Activated naive CD4-positive, alpha-beta T cell treated with anti-CD3 and anti-CD28 coated beads for 36 hours (primary cell): ENCODE results near the gene A3GALT2. TPM values are rescaled to one million over a fixed set of nuclear protein-coding genes. Genes with fewer than 3 reads are reported as not detected.
A peak's percentile ranks its signal among the peaks of the same experiment; 100 is the strongest.

Experiments
- CTCF ChIA-PET: fragments of 350-600 bp; sonication (Branson Sonifier 250); formaldehyde crosslinking; loops from one replicate; lab custom pipeline; 2021; ENCODE audit warnings: antibody characterized with exemption; lab: Charles Lee
- DNase-seq: peaks from one replicate; pipeline ENCODE4 v3.0.0-alpha.2; 2020
- H3K27ac Mint-ChIP-seq: one replicate; pipeline ENCODE4 v1.8.0; 2021; ENCODE audit warnings: mild to moderate bottlenecking, mixed read lengths
- H3K27me3 Mint-ChIP-seq: one replicate; pipeline ENCODE4 v1.8.0; 2021; ENCODE audit warnings: low read depth, mixed read lengths
- H3K36me3 Mint-ChIP-seq: one replicate; pipeline ENCODE4 v1.8.0; 2021; ENCODE audit warnings: low read depth, mixed read lengths
- H3K4me1 Mint-ChIP-seq: one replicate; pipeline ENCODE4 v1.8.0; 2021; ENCODE audit warnings: low read depth, mixed read lengths
- H3K4me3 Mint-ChIP-seq: one replicate; pipeline ENCODE4 v1.8.0; 2021; ENCODE audit warnings: mild to moderate bottlenecking, moderate library complexity, mixed read lengths
- H3K9me3 Mint-ChIP-seq: one replicate; pipeline ENCODE4 v1.8.0; 2021; ENCODE audit warnings: mixed read lengths
- intact Hi-C: fragments of 100-400 bp; cut with micrococcal nuclease; formaldehyde crosslinking; loops from one replicate; pipeline ENCODE4 v1.15.1; 2023
- total RNA-seq, 2 experiments: library from RNA; stranded (reverse); gene quantifications; one replicate each; pipeline ENCODE4 v1.2.3, GENCODE V29; 2021

A3GALT2 gene
- total RNA-seq, 2 experiments from 2014 or later = not detected

- H3K36me3 Mint-ChIP-seq = no peaks in the 10 kb centered on the region
- intact Hi-C loops = no loop called here
- H3K27me3 Mint-ChIP-seq = no peaks in the 10 kb centered on the region
These were observed 40.8 kb upstream of the A3GALT2 start for GRCh38 chr1:33361532-33362235.

GRCh38 chr1:33360367-33360766 lies 39.5 kb upstream of the A3GALT2 start:
- CTCF ChIA-PET = interaction anchor here (1.4 kb wide), 1 partner anchor 24 kb away, joined by 4 read pairs; no protein-coding TSS in a partner anchor

More at GRCh38 chr1:33361532-33362235, 40.8 kb upstream of the A3GALT2 start:
- H3K4me3 Mint-ChIP-seq = no peak overlapping the region
- no peaks in the 10 kb centered on the region for H3K4me1 Mint-ChIP-seq
- CTCF ChIA-PET = interaction anchor here (0.7 to 2.5 kb wide), 3 partner anchors 64 to 138 kb away, joined by 3 to 9 read pairs (median 7); no protein-coding TSS in a partner anchor
- DNase-seq = no peak
- no peaks in the 10 kb centered on the region for H3K9me3 Mint-ChIP-seq
- H3K27ac Mint-ChIP-seq = no peak overlapping the region

DNA sequence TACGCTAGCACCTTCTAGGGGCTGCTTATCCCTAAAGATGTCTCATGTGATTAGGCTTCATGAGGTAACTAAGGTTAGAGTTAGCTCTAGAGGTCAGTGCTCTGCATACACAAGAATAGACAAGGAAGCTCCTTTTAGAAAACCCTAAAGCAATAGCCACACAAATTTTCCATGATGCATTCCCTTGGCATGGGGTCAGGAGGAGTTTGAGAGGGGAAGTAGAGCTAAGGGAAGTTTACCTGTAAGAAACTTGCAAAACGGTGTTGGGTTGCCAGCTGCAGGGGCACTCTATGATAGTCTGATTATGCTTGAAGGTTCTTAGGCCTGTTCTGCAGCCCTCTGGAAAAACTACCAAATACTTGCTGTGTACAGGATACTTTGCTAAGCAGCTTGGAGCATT lies 39.0 kb upstream of the A3GALT2 start:
- DNase-seq = no peak
- no peaks in the 10 kb centered on the region for H3K4me1 Mint-ChIP-seq
- H3K36me3 Mint-ChIP-seq = no peaks in the 10 kb centered on the region
- H3K4me3 Mint-ChIP-seq = no peak overlapping the region
- no peak overlapping the region for H3K27ac Mint-ChIP-seq
- H3K9me3 Mint-ChIP-seq = no peaks in the 10 kb centered on the region
- intact Hi-C loops = no loop called here
- H3K27me3 Mint-ChIP-seq = no peaks in the 10 kb centered on the region
- CTCF ChIA-PET = interaction anchor here (1.4 kb wide), 1 partner anchor 24 kb away, joined by 4 read pairs; no protein-coding TSS in a partner anchor

More at GRCh38 chr1:33360367-33360766, 39.5 kb upstream of the A3GALT2 start:
- H3K27ac Mint-ChIP-seq = no peak overlapping the region
- intact Hi-C loops = no loop called here
- no peaks in the 10 kb centered on the region for H3K36me3 Mint-ChIP-seq
- H3K9me3 Mint-ChIP-seq = no peaks in the 10 kb centered on the region
- no peak overlapping the region for H3K4me3 Mint-ChIP-seq
- DNase-seq = no peak
- H3K27me3 Mint-ChIP-seq = no peaks in the 10 kb centered on the region
- no peaks in the 10 kb centered on the region for H3K4me1 Mint-ChIP-seq

GRCh38 chr1:33358795-33359503 lies 38.1 kb upstream of the A3GALT2 start:
- H3K36me3 Mint-ChIP-seq = peaks cover 3% of the 10 kb centered on the region
- no peaks in the 10 kb centered on the region for H3K9me3 Mint-ChIP-seq
- intact Hi-C loops = no loop called here
- H3K27me3 Mint-ChIP-seq = no peaks in the 10 kb centered on the region
- CTCF ChIA-PET = no interaction called here
- H3K4me1 Mint-ChIP-seq = no peaks in the 10 kb centered on the region
- DNase-seq = no peak
- H3K27ac Mint-ChIP-seq = no peak overlapping the region
- H3K4me3 Mint-ChIP-seq = no peak overlapping the region

GRCh38 chr1:33358114-33358794 lies 37.4 kb upstream of the A3GALT2 start:
- Mint-ChIP-seq H3K27me3 (no peaks in the 10 kb centered on the region), H3K9me3 (no peaks in the 10 kb centered on the region), H3K4me3 (no peak overlapping the region), H3K4me1 (no peaks in the 10 kb centered on the region), H3K27ac (no peak overlapping the region), H3K36me3 (peaks cover 3% of the 10 kb centered on the region)
- no peak for DNase-seq
- CTCF ChIA-PET = no interaction called here
- intact Hi-C loops = no loop called here

GRCh38 chr1:33357099-33357498 lies 36.2 kb upstream of the A3GALT2 start:
- DNase-seq = no peak
- Mint-ChIP-seq H3K27ac (no peak overlapping the region), H3K9me3 (no peaks in the 10 kb centered on the region), H3K4me3 (no peak overlapping the region), H3K36me3 (peaks cover 3% of the 10 kb centered on the region), H3K4me1 (no peaks in the 10 kb centered on the region), H3K27me3 (no peaks in the 10 kb centered on the region)
- CTCF ChIA-PET = no interaction called here
- intact Hi-C loops = no loop called here

DNA sequence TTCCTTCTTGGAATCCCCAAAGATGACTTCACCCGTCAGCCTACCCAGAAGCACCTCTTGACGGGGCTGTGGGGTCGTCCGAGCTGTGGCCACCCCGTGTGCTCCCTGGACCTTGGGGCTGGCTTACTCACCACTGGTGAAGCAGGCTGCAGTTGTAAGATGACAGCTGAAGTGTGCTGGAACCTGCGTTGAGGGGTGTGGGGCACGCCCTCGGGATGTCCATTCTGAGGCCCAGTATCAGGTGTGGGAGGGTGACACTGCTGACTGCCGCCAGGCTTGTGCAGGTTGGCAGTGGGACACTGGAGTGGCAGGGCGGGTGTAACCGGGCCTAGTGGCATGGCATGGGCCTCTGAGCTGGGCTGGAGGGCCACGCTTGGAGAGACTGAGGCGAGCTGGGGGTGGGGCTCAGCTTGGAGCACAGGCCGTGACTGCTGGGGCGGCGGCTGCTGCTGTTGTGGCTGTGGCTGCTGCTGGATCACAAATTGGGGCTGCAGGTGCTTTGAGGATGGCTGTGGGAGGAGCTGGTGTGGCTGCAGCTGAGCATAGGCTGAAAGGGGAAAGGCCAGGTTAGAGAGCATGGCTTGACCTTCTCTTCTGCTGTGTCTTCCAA lies 33.9 kb upstream of the A3GALT2 start:
- Mint-ChIP-seq H3K27me3 (no peaks in the 10 kb centered on the region), H3K36me3 (peaks cover 5% of the 10 kb centered on the region), H3K4me3 (no peak overlapping the region), H3K9me3 (no peaks in the 10 kb centered on the region), H3K27ac (no peak overlapping the region), H3K4me1 (peaks cover 12% of the 10 kb centered on the region)
- no peak for DNase-seq
- CTCF ChIA-PET = no interaction called here
- intact Hi-C loops = no loop called here

GRCh38 chr1:33353531-33353930 lies 32.6 kb upstream of the A3GALT2 start:
- Mint-ChIP-seq H3K27me3 (no peaks in the 10 kb centered on the region), H3K27ac (no peak overlapping the region), H3K36me3 (peaks cover 5% of the 10 kb centered on the region), H3K4me1 (peaks cover 14% of the 10 kb centered on the region), H3K9me3 (no peaks in the 10 kb centered on the region), H3K4me3 (no peak overlapping the region)
- CTCF ChIA-PET = interaction anchor here (0.6 kb wide), 1 partner anchor 243 kb away, joined by 3 read pairs; no protein-coding TSS in a partner anchor
- intact Hi-C loops = no loop called here
- DNase-seq = no peak

DNA sequence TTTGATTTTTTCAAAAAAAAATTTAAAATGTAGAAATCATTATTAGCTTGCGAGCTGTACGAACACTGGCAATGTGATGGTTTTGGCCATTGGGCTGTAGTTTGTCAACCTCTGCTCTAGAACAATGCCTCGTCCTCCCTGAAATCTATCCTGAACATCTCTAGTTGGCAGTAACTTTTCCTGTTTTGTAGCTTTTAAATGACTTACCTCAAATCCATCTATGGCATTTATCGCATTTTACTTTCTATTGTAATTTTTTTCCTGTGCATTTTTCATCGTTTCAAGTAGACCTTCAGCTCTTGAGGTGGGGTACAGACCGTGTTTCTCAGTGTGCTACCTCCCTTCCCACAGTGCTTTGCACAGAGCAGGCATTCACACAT lies 30.4 kb upstream of the A3GALT2 start:
- intact Hi-C loops = no loop called here
- no peaks in the 10 kb centered on the region for H3K9me3 Mint-ChIP-seq
- H3K4me1 Mint-ChIP-seq = peaks cover 35% of the 10 kb centered on the region
- H3K27ac Mint-ChIP-seq = no peak overlapping the region
- peak overlapping the region; percentile 17 for H3K4me3 Mint-ChIP-seq
- no peaks in the 10 kb centered on the region for H3K27me3 Mint-ChIP-seq
- CTCF ChIA-PET = interaction anchor here (1.3 to 2.3 kb wide), 2 partner anchors 56 to 120 kb away, joined by 5 to 8 read pairs; partner anchors contain the start of gene ZSCAN20
- no peak for DNase-seq
- peaks cover 8% of the 10 kb centered on the region for H3K36me3 Mint-ChIP-seq

GRCh38 chr1:33350611-33351280 lies 29.8 kb upstream of the A3GALT2 start:
- Mint-ChIP-seq H3K4me3 (peak overlapping the region; percentile 89), H3K27ac (no peak overlapping the region), H3K4me1 (peaks cover 41% of the 10 kb centered on the region), H3K27me3 (no peaks in the 10 kb centered on the region), H3K36me3 (peaks cover 8% of the 10 kb centered on the region), H3K9me3 (no peaks in the 10 kb centered on the region)
- intact Hi-C loops = loop anchor here (1.0 kb wide), 1 partner anchor 223 kb away; no protein-coding TSS in a partner anchor
- DNase-seq = no peak
- CTCF ChIA-PET = interaction anchor here (1.3 to 2.3 kb wide), 2 partner anchors 55 to 121 kb away, joined by 5 to 8 read pairs; partner anchors contain the start of gene ZSCAN20

DNA sequence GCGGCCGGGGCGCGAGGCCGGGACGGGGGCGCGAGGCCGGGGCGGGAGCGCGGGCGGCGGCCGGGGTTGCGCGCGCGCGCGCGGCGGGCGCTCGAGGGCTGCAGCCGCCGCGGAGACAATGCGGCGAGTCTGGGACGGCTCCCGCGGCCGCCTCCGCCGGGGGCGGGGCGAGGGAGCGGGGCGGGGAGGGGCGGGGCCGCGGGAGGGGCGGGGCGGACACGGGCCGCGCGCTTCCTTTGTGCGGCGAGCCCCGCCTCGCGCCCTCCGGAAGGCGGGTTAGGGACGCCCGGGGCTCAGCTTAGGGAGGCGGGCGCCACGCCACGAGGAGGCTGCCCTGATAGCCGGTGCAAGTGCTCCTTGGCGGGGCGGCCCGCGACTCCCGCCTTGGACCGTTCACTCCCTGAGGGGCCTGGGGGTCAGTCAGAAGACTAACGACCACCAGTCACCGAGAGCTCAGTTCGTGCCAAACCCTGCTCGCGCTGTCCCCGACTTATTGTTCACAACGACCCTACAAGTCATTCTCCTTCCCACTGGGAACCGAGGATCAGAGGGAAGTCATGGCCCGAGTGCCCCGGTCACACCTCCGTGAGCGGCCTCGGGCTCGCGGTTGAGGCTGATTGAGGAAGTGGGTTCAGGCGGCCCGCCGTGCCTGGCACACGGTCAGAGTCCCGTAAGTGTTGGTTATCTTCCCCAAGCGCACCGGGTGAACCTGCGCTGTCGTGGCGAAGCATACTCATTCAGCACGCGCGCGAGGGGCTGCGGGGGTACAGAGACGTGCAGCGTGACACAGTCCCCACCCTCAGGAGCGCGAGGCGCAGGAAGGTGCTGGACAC lies 29.1 kb upstream of the A3GALT2 start:
- intact Hi-C loops = loop anchor here (1.0 to 5.0 kb wide), 6 partner anchors 53 to 269 kb away; partner anchors contain the start of genes AZIN2, TRIM62, ZNF362 and ZSCAN20
- H3K4me1 Mint-ChIP-seq = peaks cover 45% of the 10 kb centered on the region
- CTCF ChIA-PET = interaction anchor here (1.3 to 2.3 kb wide), 2 partner anchors 55 to 122 kb away, joined by 5 to 8 read pairs; partner anchors contain the start of gene ZSCAN20
- H3K36me3 Mint-ChIP-seq = peaks cover 8% of the 10 kb centered on the region
- H3K27me3 Mint-ChIP-seq = no peaks in the 10 kb centered on the region
- peak overlapping the region; percentile 89 for H3K4me3 Mint-ChIP-seq
- peak; percentile 76 for DNase-seq
- peak overlapping the region; percentile 84 for H3K27ac Mint-ChIP-seq
- no peaks in the 10 kb centered on the region for H3K9me3 Mint-ChIP-seq
